Calu3 (cell line): ENCODE measurements around the gene UBN1. TPM values are rescaled to one million over a fixed set of nuclear protein-coding genes. Genes with fewer than 3 reads are reported as not detected.
"Not testable (repeated sequence)": the region's sequence is repeated elsewhere in the genome, so short reads cannot be mapped to it uniquely, and the experiment has no call there.

ENCODE experiments used
- BruUV-seq: library from RNA; stranded (reverse); fragments of 400-500 nt; replicated peaks from 2 replicates; lab custom pipeline; 2021; lab: Mats Ljungman, UMichigan
- CTCF ChIA-PET: fragments of 300-600 bp; sonication (Branson Sonifier 250); formaldehyde crosslinking; loops from one replicate; lab custom pipeline; 2022; ENCODE audit warnings: antibody characterized with exemption; lab: Charles Lee
- DNase-seq: peaks from one replicate; pipeline ENCODE4 v3.0.0; 2022
- H3K27ac Mint-ChIP-seq: one replicate; pipeline ENCODE4 v1.8.0; 2022; ENCODE audit warnings: mixed read lengths; ENCODE audit not compliant: unreplicated experiment
- H3K27me3 Mint-ChIP-seq: one replicate; pipeline ENCODE4 v1.8.0; 2022; ENCODE audit warnings: mixed read lengths; ENCODE audit not compliant: unreplicated experiment
- H3K36me3 Mint-ChIP-seq: one replicate; pipeline ENCODE4 v1.8.0; 2022; ENCODE audit warnings: mild to moderate bottlenecking, moderate library complexity, mixed read lengths; ENCODE audit not compliant: insufficient read depth, unreplicated experiment
- H3K4me1 Mint-ChIP-seq: one replicate; pipeline ENCODE4 v1.8.0; 2022; ENCODE audit warnings: mild to moderate bottlenecking, low read depth, mixed read lengths; ENCODE audit not compliant: unreplicated experiment
- H3K4me3 Mint-ChIP-seq: one replicate; pipeline ENCODE4 v1.8.0; 2022; ENCODE audit warnings: mild to moderate bottlenecking, low read depth, moderate library complexity, mixed read lengths; ENCODE audit not compliant: unreplicated experiment
- H3K9me3 Mint-ChIP-seq: one replicate; pipeline ENCODE4 v1.8.0; 2022; ENCODE audit warnings: low read depth, mixed read lengths; ENCODE audit not compliant: unreplicated experiment
- intact Hi-C: fragments of 100-400 bp; cut with micrococcal nuclease; formaldehyde crosslinking; loops from one replicate; pipeline ENCODE4 v1.10.0; 2022; ENCODE audit not compliant: unreplicated experiment
- total RNA-seq: library from RNA; stranded (reverse); gene quantifications from 2 replicates; pipeline ENCODE4 v1.2.3, GENCODE V29; 2022
- TF ChIP-seq, protein P1 (sequence below): fragments of 200-600 bp; IDR thresholded peaks from one replicate; pipeline ENCODE4 v1.8.0; 2022; ENCODE audit warnings: antibody characterized with exemption; ENCODE audit not compliant: unreplicated experiment

UBN1 gene
- total RNA-seq, 1 experiment from 2014 or later, result 50.5 TPM

DNA sequence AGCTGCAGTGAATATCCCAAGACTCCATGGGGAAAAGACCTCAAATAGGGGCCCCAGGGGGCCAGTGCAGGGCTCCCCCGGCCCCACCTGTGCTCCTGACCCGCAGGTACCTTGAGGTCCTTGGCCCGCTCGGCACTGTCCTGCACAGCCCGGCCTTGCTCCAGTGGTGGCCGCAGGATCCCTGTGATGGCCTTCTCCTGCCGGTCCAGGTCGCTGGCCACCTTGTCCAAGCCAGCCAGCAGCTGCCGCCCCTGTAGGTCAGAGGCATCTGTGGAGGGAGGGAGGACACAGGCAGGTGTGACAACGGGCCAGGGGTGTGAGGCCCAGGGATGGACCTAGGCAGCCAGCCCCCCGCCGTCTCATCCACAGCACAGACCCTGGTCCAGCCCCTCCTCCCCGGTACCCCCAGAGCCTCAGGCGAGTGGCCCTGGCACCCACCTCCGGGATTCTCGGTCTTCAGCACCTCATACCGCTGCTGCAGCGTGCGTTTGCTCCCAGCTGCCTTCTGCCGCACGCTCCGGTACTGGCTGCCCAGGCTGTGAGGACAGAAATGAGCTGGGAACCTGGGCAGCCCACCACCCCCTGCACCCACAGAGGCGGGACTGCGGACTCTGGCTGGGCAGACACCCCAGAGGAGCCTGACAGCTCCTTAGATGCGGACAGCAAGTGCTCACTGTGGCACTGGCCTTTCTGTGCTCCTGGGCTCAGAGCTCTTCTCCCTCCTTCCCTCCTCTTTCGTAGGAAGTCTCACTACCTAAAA lies 46.0 kb downstream of the UBN1 start:
- Mint-ChIP-seq H3K36me3 (peaks cover 85% of the 10 kb centered on the region), H3K27ac (no peak overlapping the region), H3K4me1 (no peaks in the 10 kb centered on the region), H3K4me3 (no peak overlapping the region), H3K9me3 (no peaks in the 10 kb centered on the region), H3K27me3 (no peaks in the 10 kb centered on the region)
- TF ChIP-seq, protein P1, sequence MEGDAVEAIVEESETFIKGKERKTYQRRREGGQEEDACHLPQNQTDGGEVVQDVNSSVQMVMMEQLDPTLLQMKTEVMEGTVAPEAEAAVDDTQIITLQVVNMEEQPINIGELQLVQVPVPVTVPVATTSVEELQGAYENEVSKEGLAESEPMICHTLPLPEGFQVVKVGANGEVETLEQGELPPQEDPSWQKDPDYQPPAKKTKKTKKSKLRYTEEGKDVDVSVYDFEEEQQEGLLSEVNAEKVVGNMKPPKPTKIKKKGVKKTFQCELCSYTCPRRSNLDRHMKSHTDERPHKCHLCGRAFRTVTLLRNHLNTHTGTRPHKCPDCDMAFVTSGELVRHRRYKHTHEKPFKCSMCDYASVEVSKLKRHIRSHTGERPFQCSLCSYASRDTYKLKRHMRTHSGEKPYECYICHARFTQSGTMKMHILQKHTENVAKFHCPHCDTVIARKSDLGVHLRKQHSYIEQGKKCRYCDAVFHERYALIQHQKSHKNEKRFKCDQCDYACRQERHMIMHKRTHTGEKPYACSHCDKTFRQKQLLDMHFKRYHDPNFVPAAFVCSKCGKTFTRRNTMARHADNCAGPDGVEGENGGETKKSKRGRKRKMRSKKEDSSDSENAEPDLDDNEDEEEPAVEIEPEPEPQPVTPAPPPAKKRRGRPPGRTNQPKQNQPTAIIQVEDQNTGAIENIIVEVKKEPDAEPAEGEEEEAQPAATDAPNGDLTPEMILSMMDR, result no peak
- BruUV-seq, result no TSS peak
- intact Hi-C loops, result no loop called here
- no peak for DNase-seq
- CTCF ChIA-PET, result no interaction called here

DNA sequence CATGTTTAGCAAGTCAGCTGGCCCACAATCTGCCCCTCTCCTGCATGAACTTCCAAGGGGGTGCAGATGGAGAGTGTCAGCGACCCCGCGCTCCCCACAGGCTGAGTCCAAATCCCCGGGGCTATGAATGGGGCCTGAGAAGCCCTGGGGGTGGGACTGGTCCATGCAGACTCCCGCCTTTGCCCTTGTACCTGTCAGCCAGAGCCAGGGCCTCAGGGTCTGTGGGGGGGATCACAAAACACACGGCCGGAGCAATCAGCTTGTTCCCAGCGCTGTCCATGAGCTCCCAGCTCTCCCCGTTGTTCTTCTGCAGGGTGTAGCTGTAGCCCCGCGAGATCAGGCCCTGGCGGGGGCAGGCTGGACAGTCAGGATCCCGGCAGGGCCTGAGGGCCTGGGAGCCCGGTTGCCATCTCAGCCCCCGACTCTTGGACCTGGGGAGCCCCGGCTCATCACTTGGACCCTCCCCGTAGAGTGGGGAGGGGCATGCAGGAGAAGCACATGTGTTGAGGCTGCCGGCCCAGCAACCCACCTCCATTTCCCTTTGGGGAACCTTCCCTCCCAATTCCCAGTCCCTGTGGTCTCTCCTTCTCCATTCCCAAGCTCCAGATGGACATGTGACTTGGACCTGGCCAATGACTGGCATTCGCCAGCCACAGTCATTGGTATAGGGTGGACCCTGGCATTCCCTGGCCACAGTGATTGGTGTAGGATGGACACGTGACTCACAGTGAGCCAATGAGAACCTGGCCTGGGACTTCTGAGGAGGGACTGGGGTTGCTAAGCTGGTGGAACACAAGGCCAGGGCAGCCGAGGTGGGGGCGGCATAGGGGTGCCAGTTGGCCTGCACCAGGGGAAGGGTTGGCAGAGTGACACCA lies 47.2 kb downstream of the UBN1 start:
- Mint-ChIP-seq H3K36me3 (peaks cover 79% of the 10 kb centered on the region), H3K27me3 (no peaks in the 10 kb centered on the region), H3K4me3 (no peak overlapping the region), H3K27ac (peak overlapping the region; percentile 58), H3K4me1 (no peaks in the 10 kb centered on the region), H3K9me3 (no peaks in the 10 kb centered on the region)
- TF ChIP-seq, protein P1, result no peak
- BruUV-seq, result no TSS peak
- intact Hi-C loops, result no loop called here
- no peak for DNase-seq
- CTCF ChIA-PET, result interaction anchor here (1.1 kb wide), 1 partner anchor 62 kb away, joined by 3 read pairs; no protein-coding TSS in a partner anchor

DNA sequence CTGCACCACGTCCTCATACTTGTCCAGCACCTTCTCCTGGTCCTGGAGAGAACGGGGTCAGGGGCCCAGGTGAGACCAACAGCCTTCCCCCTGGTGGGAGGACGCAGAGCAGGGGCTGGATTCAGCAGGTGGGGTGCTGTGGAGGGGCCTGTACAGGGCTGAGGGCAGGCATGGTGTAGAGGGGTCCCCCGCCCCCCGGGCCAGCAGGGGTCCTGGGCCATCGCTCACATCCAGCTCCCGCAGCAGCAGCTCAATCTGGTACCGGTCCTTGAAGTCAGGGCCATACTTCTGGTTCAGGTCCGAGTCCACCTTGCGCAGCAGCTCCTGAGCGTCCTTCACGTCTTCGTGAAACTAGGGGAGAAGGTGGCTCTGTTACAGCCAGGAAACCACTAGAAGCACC lies 48.1 kb downstream of the UBN1 start:
- H3K36me3 Mint-ChIP-seq, result peaks cover 77% of the 10 kb centered on the region
- BruUV-seq, result no TSS peak
- H3K27me3 Mint-ChIP-seq, result no peaks in the 10 kb centered on the region
- H3K4me1 Mint-ChIP-seq, result no peaks in the 10 kb centered on the region
- TF ChIP-seq, protein P1, result no peak
- H3K27ac Mint-ChIP-seq, result peak overlapping the region; percentile 58
- H3K9me3 Mint-ChIP-seq, result no peaks in the 10 kb centered on the region
- no peak for DNase-seq
- intact Hi-C loops, result no loop called here
- no peak overlapping the region for H3K4me3 Mint-ChIP-seq
- CTCF ChIA-PET, result interaction anchor here (1.1 kb wide), 1 partner anchor 61 kb away, joined by 3 read pairs; no protein-coding TSS in a partner anchor

DNA sequence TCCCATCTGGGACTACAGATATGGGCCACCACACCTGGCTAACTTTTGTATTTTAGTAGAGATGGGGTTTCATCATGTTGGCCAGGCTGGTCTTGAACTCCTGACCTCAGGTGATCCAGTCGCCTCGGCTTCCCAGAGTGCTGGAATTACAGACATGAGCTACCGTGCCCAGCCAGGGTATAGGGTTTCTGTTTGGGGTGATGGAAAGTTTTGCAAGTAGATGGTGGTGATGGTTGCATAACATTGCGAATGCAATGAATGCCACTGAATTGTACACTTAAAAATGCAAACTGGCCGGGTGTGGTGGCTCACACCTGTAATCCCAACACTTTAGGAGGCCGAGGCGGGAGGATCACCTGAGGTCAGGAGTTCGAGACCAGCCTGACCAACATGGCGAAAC lies 49.5 kb downstream of the UBN1 start:
- intact Hi-C loops, H3K27me3 Mint-ChIP-seq: not testable (repeated sequence)
- CTCF ChIA-PET, result interaction anchor here (0.7 kb wide), 1 partner anchor 1316 kb away, joined by 4 read pairs; no protein-coding TSS in a partner anchor

More for the DNA sequence above, 49.5 kb downstream of the UBN1 start:
- not testable (repeated sequence) for H3K9me3 Mint-ChIP-seq, BruUV-seq, H3K4me1 Mint-ChIP-seq, H3K27ac Mint-ChIP-seq, DNase-seq, H3K4me3 Mint-ChIP-seq
- H3K36me3 Mint-ChIP-seq, result peaks cover 67% of the 10 kb centered on the region
